ENCODE measurements around the gene ZNF473. TPM values are rescaled to one million over a fixed set of nuclear protein-coding genes. Genes with fewer than 3 reads are reported as not detected.
A peak's percentile ranks its signal among the peaks of the same experiment; 100 is the strongest.

Gene ZNF473
- polyA plus RNA-seq, 2 of the 4 experiments (the other 2 are of a cell fraction) = 6.9 to 17.0 TPM

- TF ChIP-seq CHD4 (IDR thresholded peaks at IDR 0.05; ENCODE audit: borderline replicate concordance) = 0 out of 2 replicates have a peak, but pooled peaks have one; percentile 21
- no peak; the same call in 1 of the 2 replicates for TF ChIP-seq RFX5 (IDR thresholded peaks at IDR 0.05)
- TF ChIP-seq MAX (IDR thresholded peaks at IDR 0.05) = peak; percentile 100
- peak; percentile 89 for TF ChIP-seq TP53 (CRISPR knock-in tag; IDR thresholded peaks at IDR 0.05)
- TF ChIP-seq NPAS2 (CRISPR knock-in tag; IDR thresholded peaks at IDR 0.05; ENCODE audit: borderline replicate concordance) = peak; percentile 71
- no peak for TF ChIP-seq ZFP36 (IDR thresholded peaks at IDR 0.05; ENCODE audit: borderline replicate concordance, partially characterized antibody)
- no peak for TF ChIP-seq FOSL2 (IDR thresholded peaks at IDR 0.05)
- no peak for TF ChIP-seq FOSL2 (CRISPR knock-in tag; IDR thresholded peaks at IDR 0.05)
- peak; percentile 95 for TF ChIP-seq EHF (CRISPR knock-in tag; IDR thresholded peaks at IDR 0.05)
- TF ChIP-seq HEYL (CRISPR knock-in tag; IDR thresholded peaks at IDR 0.05) = peak; percentile 63; the same call in 1 of the 2 replicates
- TF ChIP-seq ESRRA (IDR thresholded peaks at IDR 0.05; ENCODE audit: borderline replicate concordance, low read length) = no peak
- peak; percentile 81 for TF ChIP-seq FOXS1 (CRISPR knock-in tag; IDR thresholded peaks at IDR 0.05)
- TF ChIP-seq BCL3 (IDR thresholded peaks at IDR 0.05) = peak; percentile 75; the same call in 1 of the 3 replicates
- TF ChIP-seq ATOH8 (CRISPR knock-in tag; IDR thresholded peaks at IDR 0.05; ENCODE audit: low read depth) = peak; percentile 95
- peak; percentile 95 for TF ChIP-seq RNF2 (IDR thresholded peaks at IDR 0.05; ENCODE audit: borderline replicate concordance, low read depth)
- TF ChIP-seq KDM1A (IDR thresholded peaks at IDR 0.05; ENCODE audit: low read depth) = no peak; the same call in 1 of the 2 replicates
- TF ChIP-seq E2F6 (IDR thresholded peaks at IDR 0.05; ENCODE audit: borderline replicate concordance, low read depth) = peak; percentile 100
- TF ChIP-seq HOXB5 (CRISPR knock-in tag; IDR thresholded peaks at IDR 0.05) = peak; percentile 96
- no peak for TF ChIP-seq RCOR1 (IDR thresholded peaks at IDR 0.05; ENCODE audit: low read depth, low read length)
- no peak for TF ChIP-seq CEBPB (IDR thresholded peaks at IDR 0.05)
- TF ChIP-seq ZSCAN20 (CRISPR knock-in tag; IDR thresholded peaks at IDR 0.05) = no peak
- TF ChIP-seq NFE2L2 (conservative IDR thresholded peaks at IDR 0.05; ENCODE audit: low read length) = no peak
- TF ChIP-seq HOXA7 (CRISPR knock-in tag; IDR thresholded peaks at IDR 0.05) = no peak; the same call in 1 of the 2 replicates
- no peak for TF ChIP-seq NR3C1 (IDR thresholded peaks at IDR 0.05)
- no peak for TF ChIP-seq CBX8 (IDR thresholded peaks at IDR 0.05)
- TF ChIP-seq MAFK (IDR thresholded peaks at IDR 0.05; ENCODE audit: partially characterized antibody) = no peak
- TF ChIP-seq POLR2AphosphoS2 (conservative IDR thresholded peaks at IDR 0.05; ENCODE audit: low read length) = no peak
- TF ChIP-seq MYC (IDR thresholded peaks at IDR 0.05; ENCODE audit: borderline replicate concordance, low read length) = peak; percentile 80
- TF ChIP-seq TFCP2L1 (CRISPR knock-in tag; IDR thresholded peaks at IDR 0.05) = no peak
- no peak for TF ChIP-seq EHMT2 (IDR thresholded peaks at IDR 0.05; ENCODE audit: low read depth)
Measured at GRCh38 chr19:50025794-50026549, at the start of gene ZNF473 (continued).

Measured in A549 (cell line).